Activated T-cell treated with anti-CD3 and anti-CD28 coated beads for 4 hours (primary cell): ENCODE measurements around the gene TBX19.

Experiments used
- DNase-seq: peaks from one replicate; pipeline ENCODE4 v3.0.0-alpha.2; 2020

The TBX19 gene

GRCh38 chr1:168285521-168285790, 4.8 kb downstream of the TBX19 start:
- no peak for DNase-seq

- no peak for DNase-seq
These were observed 5.6 kb downstream of the TBX19 start for GRCh38 chr1:168285971-168286927.

- no peak for DNase-seq
These were observed 6.6 kb downstream of the TBX19 start for GRCh38 chr1:168287237-168287664.

GRCh38 chr1:168288311-168289052, 7.8 kb downstream of the TBX19 start:
- no peak for DNase-seq

- DNase-seq = no peak
These were observed 10.7 kb downstream of the TBX19 start for GRCh38 chr1:168291222-168291837.

GRCh38 chr1:168293356-168293755, 12.7 kb downstream of the TBX19 start:
- DNase-seq = no peak

- DNase-seq = no peak
These were observed 14.9 kb downstream of the TBX19 start for GRCh38 chr1:168295411-168296114.

- DNase-seq = no peak
These were observed 16.5 kb downstream of the TBX19 start for GRCh38 chr1:168297019-168297730.

- DNase-seq = no peak
These were observed 17.8 kb downstream of the TBX19 start for GRCh38 chr1:168298446-168298845.

- no peak for DNase-seq
These were observed 19.9 kb downstream of the TBX19 start for GRCh38 chr1:168300626-168301025.

- DNase-seq = no peak
These were observed 21.1 kb downstream of the TBX19 start for GRCh38 chr1:168301664-168302320.

GRCh38 chr1:168303716-168304540, 23.3 kb downstream of the TBX19 start:
- no peak for DNase-seq

- DNase-seq = no peak
These were observed 24.2 kb downstream of the TBX19 start for GRCh38 chr1:168304865-168305264.

- DNase-seq = no peak
These were observed 32.3 kb downstream of the TBX19 start for GRCh38 chr1:168312718-168313604.

GRCh38 chr1:168316142-168316541, 35.5 kb downstream of the TBX19 start:
- DNase-seq = no peak

GRCh38 chr1:168317309-168317708, 36.6 kb downstream of the TBX19 start:
- DNase-seq = no peak

- no peak for DNase-seq
These were observed 39.0 kb downstream of the TBX19 start for GRCh38 chr1:168319691-168320090.

GRCh38 chr1:168320149-168320548, 39.5 kb downstream of the TBX19 start:
- DNase-seq = no peak

- DNase-seq = no peak
These were observed 40.2 kb downstream of the TBX19 start for GRCh38 chr1:168320800-168321450.
